ENCODE measurements around the gene CDC45.

The CDC45 gene

DNA sequence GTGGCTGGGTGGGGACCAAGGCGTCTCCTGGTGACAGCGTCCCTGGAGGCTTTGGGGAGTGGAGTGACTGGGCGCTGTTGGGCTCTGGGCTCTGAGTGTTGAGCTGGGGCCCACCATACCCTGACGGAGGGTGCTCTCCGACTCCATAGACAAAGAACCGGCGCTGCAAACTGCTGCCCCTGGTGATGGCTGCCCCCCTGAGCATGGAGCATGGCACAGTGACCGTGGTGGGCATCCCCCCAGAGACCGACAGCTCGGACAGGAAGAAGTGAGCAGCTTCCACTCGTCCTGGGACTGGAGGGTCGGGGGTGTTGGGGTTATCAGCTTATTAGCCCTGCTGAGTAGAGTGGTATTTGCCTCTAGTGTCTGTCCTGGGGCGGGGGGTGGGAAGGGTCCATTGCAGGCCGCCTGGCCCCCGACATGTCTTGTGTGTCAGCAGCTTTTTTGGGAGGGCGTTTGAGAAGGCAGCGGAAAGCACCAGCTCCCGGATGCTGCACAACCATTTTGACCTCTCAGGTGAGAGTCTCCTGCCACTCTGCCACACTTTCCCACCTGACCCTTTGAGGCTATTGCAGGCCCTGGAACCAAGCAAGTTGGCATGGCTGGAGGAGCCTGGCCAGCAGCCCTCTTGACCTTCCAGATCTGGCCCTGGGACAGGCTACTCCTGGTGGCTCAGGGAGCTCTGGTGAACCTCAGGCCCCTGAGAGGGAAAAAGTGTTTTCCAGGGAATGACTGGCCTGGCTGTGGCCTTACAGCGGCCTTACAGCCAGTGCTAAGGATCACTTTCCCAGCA, 36.9 kb downstream of the CDC45 start:
- no peak for DNase-seq (ENCODE audit: low spot score)

DNA sequence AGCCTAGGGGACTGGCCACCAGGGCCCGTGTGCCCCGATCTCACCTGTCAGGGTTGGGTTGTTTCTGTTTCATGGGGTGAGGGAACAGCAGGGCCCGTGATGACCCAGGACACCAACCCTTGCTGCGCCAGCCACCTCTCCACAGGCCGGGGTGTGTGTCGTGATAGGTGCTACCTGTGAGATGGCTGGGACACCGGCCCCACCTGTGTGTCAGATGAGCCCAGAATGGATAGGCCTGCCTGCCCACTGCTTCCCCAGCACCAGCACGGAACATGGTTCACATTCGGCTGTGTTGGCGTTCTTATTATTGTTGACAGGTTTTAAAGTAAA, 37.4 kb downstream of the CDC45 start:
- no peak for DNase-seq (ENCODE audit: low spot score)

DNA sequence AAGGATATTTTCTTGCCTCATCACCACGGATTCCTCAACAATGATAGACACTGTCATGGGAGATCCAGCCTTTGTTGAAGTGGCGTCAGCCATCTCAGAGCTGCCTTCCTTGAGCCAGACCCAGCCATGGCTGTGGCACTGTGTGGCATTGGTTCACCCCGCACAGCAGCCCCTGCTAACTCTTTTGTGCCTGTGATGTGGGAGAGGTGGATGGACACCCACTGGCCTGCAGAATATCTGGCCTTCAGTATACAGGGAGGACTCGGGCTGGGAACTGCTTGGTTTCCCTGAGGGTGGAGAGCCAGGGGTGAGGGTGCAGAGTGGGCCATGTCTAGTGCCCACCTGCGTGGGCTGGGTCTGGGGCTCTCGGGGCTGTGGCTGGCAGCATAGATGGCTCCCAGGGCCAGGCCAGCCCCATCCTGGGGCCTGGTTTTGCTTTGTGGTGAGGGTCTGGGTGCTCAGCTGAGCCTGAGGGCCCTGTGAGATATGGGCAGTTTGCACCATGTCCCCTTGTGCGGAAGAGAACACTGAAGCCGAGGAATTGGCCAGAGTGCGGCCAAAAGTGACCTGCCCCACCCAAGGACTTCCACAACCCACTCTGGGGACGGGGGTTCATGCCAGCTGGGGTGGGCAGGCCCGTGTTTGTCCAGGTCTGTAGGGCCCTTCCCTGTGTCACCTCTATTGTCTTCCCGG, 38.3 kb downstream of the CDC45 start:
- no peak for DNase-seq (ENCODE audit: low spot score)

DNA sequence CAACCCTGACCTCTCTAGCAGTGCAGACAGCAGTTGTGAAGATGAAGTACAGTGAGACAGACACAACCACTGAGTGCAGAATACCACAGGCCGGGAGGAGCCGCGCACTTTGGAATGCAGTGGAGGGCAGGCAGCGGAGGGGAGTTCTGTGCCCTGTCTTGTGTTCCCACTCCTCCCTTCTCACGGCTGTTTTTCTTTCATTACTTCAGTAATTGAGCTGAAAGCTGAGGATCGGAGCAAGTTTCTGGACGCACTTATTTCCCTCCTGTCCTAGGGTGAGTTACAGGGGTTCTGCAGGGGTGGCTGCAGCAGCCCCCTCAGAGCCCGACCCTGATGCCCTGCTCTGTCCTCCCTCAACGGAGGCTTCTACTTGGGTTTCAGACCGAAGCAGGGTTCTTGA, 38.9 kb downstream of the CDC45 start:
- no peak for DNase-seq (ENCODE audit: low spot score)

DNA sequence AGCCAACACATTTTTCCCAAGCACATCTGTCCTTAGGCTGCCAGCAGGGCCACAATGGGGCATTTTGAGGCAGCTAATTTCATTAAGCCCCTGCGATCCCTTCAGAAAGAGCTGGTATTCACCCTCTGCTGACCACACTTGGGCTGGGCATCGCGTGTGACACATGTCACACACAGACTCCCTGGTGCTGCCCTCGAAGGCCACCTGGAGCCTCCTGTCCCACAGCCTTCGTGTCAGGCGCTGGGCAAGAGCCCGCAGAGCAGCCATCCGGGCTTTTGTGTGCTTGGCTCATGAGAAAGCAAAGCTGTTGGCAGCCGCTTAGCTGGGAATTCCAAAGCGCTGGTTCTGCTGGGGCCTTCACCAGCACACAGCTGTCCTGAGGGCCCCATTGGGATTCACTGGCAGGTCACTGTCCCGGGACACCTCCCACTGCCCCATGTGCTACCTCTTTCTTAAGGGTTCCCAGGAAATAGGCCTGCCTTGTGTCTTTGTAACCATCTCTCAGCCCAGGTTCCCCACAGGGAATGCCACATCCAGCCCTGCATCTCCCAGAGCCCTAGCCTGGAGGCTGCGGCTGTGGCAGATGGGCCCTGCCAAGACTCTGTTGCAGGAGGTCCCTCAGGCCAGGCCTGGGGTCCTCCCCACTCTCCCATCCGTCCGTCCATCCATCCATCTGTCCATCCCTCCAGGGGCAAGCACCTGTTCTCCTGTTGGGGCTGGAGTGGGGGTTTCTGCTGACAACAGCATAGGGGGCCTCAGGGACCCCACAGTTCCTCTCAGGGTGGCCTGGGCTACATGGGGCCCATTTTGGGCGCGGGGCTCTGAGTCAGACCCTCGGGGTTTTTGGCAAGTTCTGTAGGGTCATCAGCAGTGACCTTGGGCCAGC, 39.6 kb downstream of the CDC45 start:
- DNase-seq (ENCODE audit: low spot score), result no peak

DNA sequence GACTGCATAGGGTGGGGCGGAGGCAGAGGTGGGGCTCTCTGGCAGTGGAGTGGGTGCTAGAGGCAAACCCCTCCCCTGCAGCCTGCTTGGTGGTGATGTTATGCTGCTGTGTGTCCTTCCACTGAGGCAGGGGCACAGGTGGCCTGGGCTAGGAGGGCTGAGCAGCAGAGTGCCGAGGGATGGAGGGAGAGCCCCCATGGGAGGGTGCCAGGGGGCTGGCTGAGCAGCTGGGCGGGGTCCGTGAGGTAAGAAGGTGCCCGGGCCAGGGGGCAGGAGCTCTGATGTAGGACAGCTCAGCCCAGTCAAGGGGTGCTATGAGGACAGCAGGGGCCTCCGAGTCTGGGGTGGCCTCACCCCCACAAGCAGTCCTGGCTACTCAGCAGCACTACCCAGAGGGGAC, 40.3 kb downstream of the CDC45 start:
- DNase-seq (ENCODE audit: low spot score), result no peak

DNA sequence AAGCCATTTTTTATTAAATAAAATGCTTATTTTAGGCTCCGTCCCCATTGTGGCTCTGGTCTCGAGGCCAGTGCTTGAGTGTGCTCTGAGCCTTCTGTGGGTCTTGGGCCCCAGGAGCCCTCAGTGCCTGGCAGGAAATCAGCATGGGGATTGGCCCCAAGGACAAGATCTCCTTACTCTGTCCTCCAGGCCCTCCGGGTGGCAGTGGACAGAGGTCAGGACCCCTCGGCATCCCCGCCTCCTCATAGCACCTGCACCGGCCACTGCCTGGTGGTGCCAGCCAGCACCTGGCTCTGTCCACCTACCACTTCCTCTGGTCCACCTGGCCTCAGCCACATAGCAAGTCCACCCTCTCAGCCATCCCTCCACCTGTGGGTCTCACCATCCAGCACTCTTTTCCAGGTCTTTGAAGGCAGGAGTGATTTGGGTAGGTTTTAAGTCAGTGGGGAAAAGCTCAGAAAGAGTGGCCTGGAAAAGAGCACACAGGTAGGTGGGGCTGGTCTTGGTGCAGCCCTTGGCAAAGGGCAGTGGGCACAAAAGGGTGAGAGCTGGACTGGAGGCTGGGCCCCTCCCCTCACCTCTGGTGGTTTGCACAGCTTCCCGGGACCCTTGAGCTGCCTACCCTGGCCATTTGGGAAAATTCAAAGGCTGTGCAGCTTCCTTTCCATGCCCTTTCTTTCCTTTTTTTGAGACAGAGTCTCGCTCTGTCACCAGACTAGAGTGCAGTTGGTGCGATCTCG, 41.0 kb downstream of the CDC45 start:
- no peak for DNase-seq (ENCODE audit: low spot score)

DNA sequence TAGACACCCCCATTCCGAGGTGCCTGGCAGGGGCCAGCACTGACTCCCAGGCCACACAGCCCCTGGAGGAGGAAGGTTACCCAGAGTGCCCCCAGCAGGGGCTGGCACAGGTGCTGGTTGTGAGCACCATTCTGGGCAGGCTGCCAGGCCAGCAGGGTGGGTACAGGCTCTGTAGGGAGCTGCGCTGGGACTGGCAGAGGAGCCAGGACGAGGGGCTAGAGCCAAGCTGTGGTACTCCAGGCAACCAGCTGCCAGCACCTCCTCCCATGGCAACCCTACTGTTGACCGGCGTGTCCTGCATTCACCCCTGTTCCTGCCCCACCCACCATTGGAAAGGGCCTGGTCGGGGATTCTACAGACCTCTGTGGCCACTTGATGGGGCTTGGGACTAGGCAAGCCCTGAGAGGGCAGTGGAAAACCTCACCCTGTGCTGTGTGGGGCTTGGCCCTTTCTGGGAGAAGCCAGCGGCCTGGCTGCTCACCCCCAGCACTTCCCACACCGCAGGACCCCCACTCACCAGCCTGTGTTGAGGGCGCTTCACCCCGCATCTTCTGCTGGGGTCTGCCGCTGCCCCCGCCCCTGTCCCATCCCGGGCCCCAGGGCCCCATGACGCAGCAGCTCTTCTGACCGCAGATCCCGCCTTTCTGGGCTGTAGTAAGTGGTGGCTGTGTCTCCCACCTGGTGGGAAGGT, 42.6 kb downstream of the CDC45 start:
- no peak for DNase-seq (ENCODE audit: low spot score)

DNA sequence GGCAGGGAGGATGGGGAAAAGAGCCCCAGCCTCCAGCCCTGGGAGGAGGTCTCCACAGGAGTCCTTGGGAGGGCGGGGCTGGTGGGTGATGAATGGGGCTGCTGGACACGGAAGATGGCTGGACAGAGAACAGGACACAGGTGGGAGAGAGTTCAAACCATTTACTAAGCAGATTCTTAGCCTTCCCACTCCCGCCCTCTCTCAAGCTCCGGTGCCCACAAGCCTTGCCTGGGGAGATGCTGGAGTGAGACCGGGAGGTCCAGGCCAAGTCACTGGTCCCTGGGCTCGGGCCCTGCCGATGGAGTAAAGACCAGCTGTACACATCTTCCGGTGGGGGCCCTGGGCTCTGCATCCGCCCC, 43.1 kb downstream of the CDC45 start:
- DNase-seq (ENCODE audit: low spot score), result no peak

DNA sequence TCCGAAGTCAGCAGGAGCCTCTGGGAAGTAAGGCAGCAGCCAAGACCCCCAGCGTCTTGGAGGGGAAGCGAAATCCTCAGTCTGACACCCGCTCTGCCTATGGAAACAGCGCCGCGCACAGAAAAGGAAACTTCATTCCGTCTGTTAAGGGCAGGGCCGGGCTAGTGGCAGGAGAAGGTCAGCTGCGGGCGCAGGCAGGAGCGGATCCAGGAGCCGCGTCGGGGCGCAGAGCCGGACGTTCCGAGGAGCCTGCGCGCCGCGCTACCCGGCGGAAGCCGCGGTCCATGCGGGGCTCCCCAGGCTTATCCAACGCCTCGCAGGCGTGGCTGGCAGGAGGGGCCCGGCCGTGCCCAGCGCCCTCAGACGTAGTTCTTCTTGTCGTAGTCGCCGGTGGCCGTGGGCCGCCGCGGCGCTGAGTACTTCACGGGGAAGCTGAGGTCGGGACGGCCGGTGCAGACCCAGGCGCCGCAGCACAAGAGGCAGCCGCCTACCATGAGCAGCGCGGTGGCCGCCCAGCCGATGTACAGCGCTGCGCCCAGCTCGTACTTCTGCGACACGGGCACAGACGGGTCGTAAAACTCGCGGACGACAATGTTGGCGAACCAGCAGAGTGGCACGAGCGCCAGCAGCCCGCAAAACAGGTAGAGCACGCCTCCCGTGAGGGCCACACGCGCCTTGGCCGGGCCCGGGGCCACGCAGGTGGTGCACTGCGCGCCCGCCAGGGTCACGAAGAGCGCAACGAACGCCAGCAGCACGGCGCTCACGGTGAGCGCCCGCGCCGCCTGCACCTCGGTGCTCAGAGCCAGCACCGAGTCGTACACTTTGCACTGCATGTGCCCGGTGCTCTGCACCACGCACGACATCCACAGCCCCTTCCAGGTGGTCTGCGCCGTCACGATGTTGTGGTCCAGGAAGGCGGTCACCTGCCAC, 43.8 kb downstream of the CDC45 start:
- DNase-seq (ENCODE audit: low spot score), result no peak

DNA sequence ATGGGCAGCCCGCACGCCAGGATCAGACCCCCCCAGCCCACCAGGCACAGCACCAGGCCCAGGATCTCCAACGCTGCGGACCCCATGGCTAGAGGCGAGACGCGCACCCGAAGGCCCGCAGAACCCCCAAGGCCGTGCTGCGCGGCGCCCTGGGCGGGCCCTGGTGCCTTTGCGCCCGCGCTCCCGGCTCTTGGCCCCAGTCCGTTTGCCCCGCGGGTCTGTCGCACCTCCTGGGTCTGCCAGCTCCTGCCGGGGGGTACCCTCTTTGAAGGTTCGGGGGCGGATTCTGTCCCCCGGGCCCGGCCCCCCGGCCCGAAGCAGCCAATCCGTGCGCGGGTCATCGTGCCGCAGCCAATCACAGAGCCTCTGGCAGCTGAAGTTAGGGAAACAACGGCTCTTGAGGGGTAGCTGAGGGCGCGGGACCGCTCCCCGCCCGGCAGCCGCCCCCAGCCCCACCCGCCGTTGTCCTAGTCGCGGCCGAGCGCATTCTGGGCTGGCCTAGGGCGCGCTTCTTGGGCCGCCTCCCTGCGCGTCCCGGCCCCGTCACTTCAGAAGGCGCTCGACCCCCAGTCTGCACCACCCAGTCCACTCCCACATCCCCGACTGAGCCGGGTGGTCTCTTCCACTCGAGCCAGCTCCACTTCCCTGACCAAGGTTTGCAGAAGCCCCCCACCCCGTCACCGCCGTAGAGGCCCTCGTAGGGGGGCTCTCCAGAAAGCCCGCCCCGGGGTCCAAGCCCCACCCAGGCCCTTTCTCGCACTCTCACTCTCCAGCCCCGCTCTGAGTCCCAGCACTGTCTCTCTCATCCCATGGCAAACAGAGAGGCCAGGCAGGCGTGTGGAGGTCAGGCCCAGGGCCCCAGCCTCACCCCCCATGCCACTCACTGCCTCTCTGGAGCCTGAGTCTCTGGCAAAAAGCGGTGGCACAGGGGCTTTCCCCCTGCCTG, 44.7 kb downstream of the CDC45 start, which contains the start of gene CLDN5:
Gene CLDN5 (minus strand): TSS at position 241 of the 946 bp plus-strand sequence. CDS start 155 bp downstream, at position 86.
- DNase-seq (ENCODE audit: low spot score), result no peak

DNA sequence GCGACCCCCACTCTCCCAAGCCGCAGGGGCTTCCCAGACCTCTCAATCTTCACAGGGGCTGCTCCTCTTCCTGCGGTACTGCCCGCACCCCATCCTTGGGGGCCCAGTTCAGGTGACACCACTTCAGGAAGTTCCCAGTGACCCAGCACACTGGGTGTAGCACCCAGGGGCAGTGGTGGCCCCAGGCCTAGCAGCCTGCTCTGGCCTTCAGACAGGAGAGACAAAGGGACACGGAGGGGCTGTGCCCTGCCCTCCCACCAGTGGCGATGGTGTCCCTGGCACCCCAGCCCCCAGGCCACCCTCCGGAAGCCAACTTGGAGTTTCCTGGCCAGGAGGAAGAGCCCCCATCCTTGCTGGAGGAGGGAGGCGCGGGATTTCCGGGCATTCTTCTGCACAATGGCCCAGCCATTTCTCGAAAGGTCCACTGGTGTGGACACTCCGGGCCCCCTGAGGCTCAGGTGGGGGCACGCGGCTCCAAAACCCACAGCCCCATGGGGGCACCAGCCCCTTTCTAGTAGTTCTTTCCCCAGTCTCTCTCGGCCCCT, 45.5 kb downstream of the CDC45 start:
- no peak for DNase-seq (ENCODE audit: low spot score)

DNA sequence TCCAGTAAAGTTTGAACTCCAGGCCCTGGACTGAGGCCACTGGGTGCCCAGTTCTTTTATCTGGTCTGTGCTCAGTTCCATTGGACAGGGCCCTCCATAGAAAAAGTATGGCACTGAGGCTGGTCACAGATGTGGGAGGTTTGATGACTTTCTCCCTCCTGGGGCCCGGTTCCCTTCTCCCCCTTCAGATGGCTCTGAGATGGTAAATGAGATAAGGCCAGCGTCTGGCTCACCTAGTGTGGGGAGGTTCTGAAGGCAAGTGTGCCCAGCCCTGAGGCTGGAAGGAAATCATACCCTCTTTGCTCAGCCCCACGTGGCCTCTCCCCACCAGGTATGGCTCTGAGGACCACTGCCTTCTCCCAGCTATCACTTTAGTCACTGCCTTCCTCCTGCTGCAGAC, 45.9 kb downstream of the CDC45 start:
- no peak for DNase-seq (ENCODE audit: low spot score)

DNA sequence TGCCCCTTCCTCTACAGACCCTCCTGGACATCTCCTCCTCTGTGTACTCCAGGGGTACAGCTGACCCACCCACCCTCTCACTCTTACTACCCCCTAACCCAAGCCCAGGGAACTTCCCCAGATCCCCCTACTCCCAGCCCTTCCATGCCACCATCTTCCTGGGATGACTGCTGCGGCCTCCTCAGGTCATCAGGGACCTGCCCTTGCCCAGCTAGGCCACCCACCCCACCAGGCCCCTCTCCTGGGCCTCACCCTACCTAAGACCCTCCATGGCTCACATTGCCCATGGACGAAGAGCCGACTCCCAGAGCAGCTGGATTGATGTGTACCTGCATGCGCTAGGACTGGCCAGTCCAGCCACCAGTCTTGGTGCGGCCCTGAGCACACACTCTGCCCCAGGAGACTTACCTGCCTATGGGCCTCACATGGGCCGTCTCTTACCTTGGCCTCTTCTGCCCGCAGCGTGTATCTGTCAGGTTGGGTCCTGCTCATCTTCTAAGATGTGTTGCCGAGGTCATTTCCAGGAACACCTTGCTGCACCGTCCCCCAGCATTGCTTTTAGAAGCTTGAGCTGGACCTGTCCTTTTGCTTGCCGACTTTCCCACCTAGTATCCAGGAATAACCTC, 46.5 kb downstream of the CDC45 start:
- no peak for DNase-seq (ENCODE audit: low spot score)

DNA sequence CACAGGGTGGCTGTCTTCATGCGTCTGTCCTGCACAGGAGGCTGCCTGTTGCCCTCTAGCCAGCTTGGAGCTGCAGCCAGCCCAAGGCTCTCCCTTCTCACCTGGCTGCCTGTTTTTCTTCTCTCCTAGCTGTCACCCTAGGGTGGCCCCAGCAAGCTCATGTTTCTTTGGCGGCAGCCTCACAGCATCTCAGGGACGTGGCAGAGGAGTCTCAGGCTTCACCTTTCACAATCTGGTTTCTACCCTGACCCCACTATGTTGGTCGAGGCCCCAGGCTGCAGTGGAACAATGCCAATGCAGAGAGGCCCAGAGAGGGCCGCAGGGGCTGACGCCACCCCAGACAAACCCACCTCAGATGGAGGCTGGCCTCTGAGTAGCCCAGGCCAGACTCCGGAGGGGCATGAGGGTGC, 47.0 kb downstream of the CDC45 start:
- DNase-seq (ENCODE audit: low spot score), result no peak

DNA sequence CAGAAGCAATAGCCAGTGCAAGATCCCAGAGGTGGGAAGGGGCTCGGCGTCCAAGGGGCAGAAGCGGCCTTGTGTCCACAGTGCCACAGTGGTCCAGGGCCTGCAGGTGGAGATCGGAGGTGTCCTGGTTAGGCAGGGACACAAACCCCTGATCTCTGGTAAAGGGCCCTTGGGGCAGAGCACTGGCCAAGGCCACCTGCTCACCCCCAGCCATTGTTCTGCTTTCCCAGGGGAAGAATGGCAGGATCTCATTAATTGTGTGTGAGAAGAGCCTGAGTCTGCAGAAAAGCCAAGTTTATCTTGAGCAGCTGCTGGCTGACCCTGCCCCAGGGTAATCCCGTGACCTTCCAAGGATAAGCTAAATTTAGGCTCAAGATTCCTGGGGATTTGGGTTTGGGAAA, 47.6 kb downstream of the CDC45 start:
- DNase-seq (ENCODE audit: low spot score), result no peak

DNA sequence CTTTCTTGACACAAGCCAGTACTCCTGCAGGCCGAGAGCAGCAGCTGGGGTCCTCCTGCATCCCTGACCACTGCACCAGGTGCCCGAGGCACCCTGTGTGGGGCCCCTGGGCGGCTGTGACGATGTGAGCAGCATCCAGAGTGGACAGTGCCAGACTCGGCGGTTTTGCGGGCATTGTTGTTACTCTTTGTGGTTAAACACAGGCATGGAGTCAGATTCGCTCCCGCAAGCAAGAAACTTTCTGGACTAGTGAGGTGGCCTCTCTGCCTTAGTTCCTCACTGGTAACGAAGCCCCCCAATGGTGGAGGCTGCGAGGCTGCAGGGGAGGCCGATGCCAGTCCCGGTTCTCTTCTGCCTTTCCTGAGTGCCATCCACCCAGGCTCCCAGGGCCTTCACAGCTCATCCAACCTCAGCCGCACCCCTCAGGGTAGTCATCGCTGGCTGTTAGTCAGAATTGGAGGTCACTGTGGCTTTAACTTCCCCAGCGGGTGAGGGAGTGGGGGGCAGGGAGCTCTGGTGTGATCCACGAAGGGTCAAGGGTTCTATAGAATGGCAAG, 48.2 kb downstream of the CDC45 start:
- DNase-seq (ENCODE audit: low spot score), result no peak

DNA sequence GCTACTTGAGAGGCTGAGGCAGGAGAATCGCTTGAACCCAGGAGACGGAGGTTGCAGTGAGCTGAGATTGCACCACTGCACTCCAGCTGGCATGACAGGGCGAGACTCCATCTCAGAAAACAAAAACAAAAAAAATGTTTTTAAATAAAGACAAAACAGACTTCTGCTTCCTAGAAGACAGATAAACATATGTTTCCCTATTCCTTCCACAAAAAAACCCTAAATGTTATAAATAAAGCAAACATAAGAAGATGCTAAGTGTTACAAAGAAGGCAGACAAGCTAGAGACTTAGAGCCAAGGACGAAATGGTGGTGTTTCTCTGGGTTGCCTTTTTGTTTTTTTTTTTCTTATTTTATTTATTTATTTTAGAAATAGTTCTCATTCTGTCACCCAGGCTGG, 50.1 kb downstream of the CDC45 start:
- no peak for DNase-seq (ENCODE audit: low spot score)
